Upper lobe of left lung (tissue), 6 donors: ENCODE results near the gene SLCO1A2. TPM values are rescaled to one million over a fixed set of nuclear protein-coding genes. Genes with fewer than 3 reads are reported as not detected.

Experiments
- ATAC-seq, 2 donors: fragments of 200-7000 bp; cut with Tn5 transposase; one replicate each; pipeline ENCODE4 v1.9.1; 2022; ENCODE audit warnings: mild to moderate bottlenecking in 2 of 2, moderate library complexity in 2 of 2; ENCODE audit not compliant: low FRiP score in 2 of 2
- DNase-seq, 2 donors: peaks; one replicate each; pipeline ENCODE4 v3.0.0-alpha.2; 2019 to 2020
- H3K27ac ChIP-seq, 4 donors: fragments of 200-600 bp; sonication (generic); one replicate each; pipeline ENCODE4 v1.5.1; 2016 to 2019
- H3K27me3 ChIP-seq, 4 donors: fragments of 200-600 bp; sonication (generic); one replicate each; pipeline ENCODE4 v1.5.1; 2017 to 2019
- H3K36me3 ChIP-seq, 4 donors: fragments of 200-600 bp; sonication (generic); one replicate each; pipeline ENCODE4 v1.5.1; 2016 to 2019
- H3K4me1 ChIP-seq, 4 donors: fragments of 200-600 bp; sonication (generic); one replicate each; pipeline ENCODE4 v1.5.1; 2018 to 2019
- H3K4me3 ChIP-seq, 4 donors: fragments of 200-600 bp; sonication (generic); one replicate each; pipeline ENCODE4 v1.5.1; 2017 to 2019; ENCODE audit warnings: mild to moderate bottlenecking in 2 of 4, moderate library complexity in 1 of 4
- H3K9me3 ChIP-seq, 4 donors: fragments of 200-600 bp; sonication (generic); one replicate each; pipeline ENCODE4 v1.5.1; 2018 to 2019
- EP300 ChIP-seq, 4 donors: sonication (generic); formaldehyde crosslinking; IDR thresholded peaks; one replicate each; pipeline ENCODE4 v1.5.1; 2017; ENCODE audit warnings: antibody characterized with exemption in 4 of 4, control low read depth in 2 of 4
- POLR2A ChIP-seq, 4 donors: fragments of 450-650 bp; IDR thresholded peaks; one replicate each; pipeline ENCODE4 v1.5.1; 2016 to 2017; ENCODE audit warnings: antibody characterized with exemption in 4 of 4, mild to moderate bottlenecking in 2 of 4
- POLR2AphosphoS5 ChIP-seq, 2 donors: sonication (generic); formaldehyde crosslinking; IDR thresholded peaks; one replicate each; pipeline ENCODE4 v1.5.1; 2017; ENCODE audit warnings: antibody characterized with exemption in 2 of 2
- WGBS, 2 donors: methylation state at CpG; one replicate each; pipeline ENCODE4 v1.1.5; 2017 to 2018; 5-methylcytosine and 5-hydroxymethylcytosine counted together
- total RNA-seq, 6 donors: library from RNA; depleted of rRNA in 4 of 6; stranded (reverse); fragments of >200 nt in 4 of 6; gene quantifications; one replicate each; pipeline versions ENCODE4 v1.1.0 to v1.2.1, GENCODE V29; 2016 to 2021
- TF ChIP-seq, protein P1 (sequence below), 6 experiments: fragments of 450-650 bp in 4 of 6; fragments of 200-600 bp in 2 of 6; sonication (generic) in 2 of 6; IDR thresholded peaks; one replicate each; pipeline ENCODE4 v1.5.1; 2016 to 2019; ENCODE audit warnings: antibody characterized with exemption in 6 of 6
- donor health status: DM: no; HTN: no; CAD: no; lungs with moderate emphysema.
- donor health status: DM: no; HTN: yes; CAD: no; lungs with severe emphysema.

SLCO1A2 gene
- total RNA-seq, 6 donors from 2014 or later, result 0.22 to 11.7 (median 3.1) TPM

- TF ChIP-seq, protein P1, sequence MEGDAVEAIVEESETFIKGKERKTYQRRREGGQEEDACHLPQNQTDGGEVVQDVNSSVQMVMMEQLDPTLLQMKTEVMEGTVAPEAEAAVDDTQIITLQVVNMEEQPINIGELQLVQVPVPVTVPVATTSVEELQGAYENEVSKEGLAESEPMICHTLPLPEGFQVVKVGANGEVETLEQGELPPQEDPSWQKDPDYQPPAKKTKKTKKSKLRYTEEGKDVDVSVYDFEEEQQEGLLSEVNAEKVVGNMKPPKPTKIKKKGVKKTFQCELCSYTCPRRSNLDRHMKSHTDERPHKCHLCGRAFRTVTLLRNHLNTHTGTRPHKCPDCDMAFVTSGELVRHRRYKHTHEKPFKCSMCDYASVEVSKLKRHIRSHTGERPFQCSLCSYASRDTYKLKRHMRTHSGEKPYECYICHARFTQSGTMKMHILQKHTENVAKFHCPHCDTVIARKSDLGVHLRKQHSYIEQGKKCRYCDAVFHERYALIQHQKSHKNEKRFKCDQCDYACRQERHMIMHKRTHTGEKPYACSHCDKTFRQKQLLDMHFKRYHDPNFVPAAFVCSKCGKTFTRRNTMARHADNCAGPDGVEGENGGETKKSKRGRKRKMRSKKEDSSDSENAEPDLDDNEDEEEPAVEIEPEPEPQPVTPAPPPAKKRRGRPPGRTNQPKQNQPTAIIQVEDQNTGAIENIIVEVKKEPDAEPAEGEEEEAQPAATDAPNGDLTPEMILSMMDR (IDR thresholded peaks at IDR 0.05), result no peak
- no peak for TF ChIP-seq EP300 (IDR thresholded peaks at IDR 0.05)
- TF ChIP-seq POLR2AphosphoS5 (IDR thresholded peaks at IDR 0.05), result no peak
- no peak for TF ChIP-seq POLR2A (IDR thresholded peaks at IDR 0.05)
Observed at GRCh38 chr12:21223930-21224329, 110.8 kb downstream of the SLCO1A2 start.

DNA sequence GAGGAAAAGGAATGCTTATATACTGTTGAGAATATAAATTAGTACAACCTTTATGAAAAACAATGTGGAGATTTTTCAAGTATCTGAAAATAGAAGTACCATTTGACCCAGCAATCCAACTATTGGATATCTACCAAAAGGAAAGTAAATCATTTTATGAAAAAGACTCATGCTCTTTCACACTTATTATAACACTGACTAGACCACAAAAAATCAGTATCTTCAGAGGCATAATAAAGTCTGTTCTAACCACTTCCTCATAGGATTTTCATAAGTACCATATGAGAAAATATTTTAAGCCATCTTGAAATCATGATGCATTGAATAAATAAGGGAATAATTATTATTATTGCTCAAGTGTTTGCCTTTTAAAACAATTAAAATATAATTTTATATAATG lies 112.9 kb downstream of the SLCO1A2 start:
- DNase-seq, result no peak

More at GRCh38 chr12:21223930-21224329, 110.8 kb downstream of the SLCO1A2 start:
- Histone ChIP-seq H3K4me1 (no peaks in the 10 kb centered on the region), H3K4me3 (no peak overlapping the region), H3K27me3 (no peaks in the 10 kb centered on the region), H3K27ac (no peak overlapping the region), H3K36me3 (no peaks in the 10 kb centered on the region), H3K9me3 (no peaks in the 10 kb centered on the region)
- ATAC-seq, result no peak
- no peak for DNase-seq

DNA sequence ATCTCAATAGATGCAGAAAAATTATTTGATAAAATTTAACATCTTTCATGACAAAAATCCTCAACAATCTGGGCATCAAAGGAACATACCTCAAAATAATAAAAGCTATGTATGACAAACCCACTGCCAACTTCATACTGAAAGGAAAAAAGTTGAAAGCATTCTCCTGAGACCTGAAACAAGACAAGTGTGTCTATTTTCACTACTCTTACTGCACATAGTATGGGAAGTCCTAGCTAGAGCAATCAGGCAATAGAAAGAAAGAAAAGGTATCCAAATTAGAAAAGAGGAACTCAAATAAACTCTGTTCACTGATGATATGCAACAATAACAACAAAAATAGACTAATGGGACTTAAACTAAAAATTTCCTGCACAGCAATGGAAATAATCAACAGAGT lies 113.6 kb downstream of the SLCO1A2 start:
- ATAC-seq, result no peak
- H3K9me3 ChIP-seq, result no peaks in the 10 kb centered on the region
- no peaks in the 10 kb centered on the region for H3K27me3 ChIP-seq
- TF ChIP-seq, protein P1 (IDR thresholded peaks at IDR 0.05), result no peak
- TF ChIP-seq EP300 (IDR thresholded peaks at IDR 0.05) (no peak), POLR2AphosphoS5 (IDR thresholded peaks at IDR 0.05) (no peak), POLR2A (IDR thresholded peaks at IDR 0.05) (no peak)
- H3K4me3 ChIP-seq, result no peak overlapping the region
- no peak overlapping the region for H3K27ac ChIP-seq
- no peaks in the 10 kb centered on the region for H3K4me1 ChIP-seq
- no peaks in the 10 kb centered on the region for H3K36me3 ChIP-seq
- DNase-seq, result no peak

More for the DNA sequence above, 112.9 kb downstream of the SLCO1A2 start:
- H3K9me3 ChIP-seq, result no peaks in the 10 kb centered on the region
- H3K4me1 ChIP-seq, result no peaks in the 10 kb centered on the region
- no peak for ATAC-seq
- H3K27me3 ChIP-seq, result no peaks in the 10 kb centered on the region
- TF ChIP-seq, protein P1 (IDR thresholded peaks at IDR 0.05), result no peak
- TF ChIP-seq EP300 (IDR thresholded peaks at IDR 0.05), result no peak
- no peak for TF ChIP-seq POLR2A (IDR thresholded peaks at IDR 0.05)
- TF ChIP-seq POLR2AphosphoS5 (IDR thresholded peaks at IDR 0.05), result no peak
- no peak overlapping the region for H3K27ac ChIP-seq
- H3K36me3 ChIP-seq, result no peaks in the 10 kb centered on the region
- no peak overlapping the region for H3K4me3 ChIP-seq

- TF ChIP-seq EP300 (IDR thresholded peaks at IDR 0.05) (no peak), POLR2A (IDR thresholded peaks at IDR 0.05) (no peak), POLR2AphosphoS5 (IDR thresholded peaks at IDR 0.05) (no peak)
- TF ChIP-seq, protein P1 (IDR thresholded peaks at IDR 0.05), result no peak
- H3K4me3 ChIP-seq, result no peak overlapping the region
- H3K9me3 ChIP-seq, result no peaks in the 10 kb centered on the region
- no peaks in the 10 kb centered on the region for H3K27me3 ChIP-seq
- WGBS, 2 donors, result 78 to 79% methylated on average over 3 of the region's 3 CpGs
- no peak overlapping the region for H3K27ac ChIP-seq
- no peak for ATAC-seq
- no peak for DNase-seq
- H3K4me1 ChIP-seq, result no peaks in the 10 kb centered on the region
- H3K36me3 ChIP-seq, result no peaks in the 10 kb centered on the region
Observed at GRCh38 chr12:21220266-21220665, 114.5 kb downstream of the SLCO1A2 start.

DNA sequence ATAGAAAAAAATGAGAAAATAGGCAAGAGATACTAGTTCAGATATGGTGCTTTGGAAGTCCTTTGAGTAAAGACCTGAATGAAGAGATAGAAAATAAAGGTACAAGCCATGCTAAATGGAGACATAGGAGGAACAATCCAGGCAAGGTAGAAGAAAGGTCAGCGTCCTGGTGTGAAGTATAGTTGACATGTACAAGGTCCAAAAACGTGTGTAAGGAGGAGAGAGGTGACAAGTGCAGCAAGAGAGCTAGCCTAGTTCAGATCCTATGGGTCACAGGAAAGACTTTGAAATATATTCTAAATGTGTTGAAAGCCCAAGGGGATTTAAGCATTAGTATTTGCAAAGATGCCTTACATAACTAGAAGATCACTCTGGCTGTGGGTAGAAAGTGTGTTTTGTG lies 115.5 kb downstream of the SLCO1A2 start:
- TF ChIP-seq POLR2A (IDR thresholded peaks at IDR 0.05), result no peak
- 49 to 59% methylated on average over 2 of the region's 2 CpGs for WGBS, 2 donors
- no peaks in the 10 kb centered on the region for H3K9me3 ChIP-seq
- no peak overlapping the region for H3K27ac ChIP-seq
- no peaks in the 10 kb centered on the region for H3K36me3 ChIP-seq
- no peak for DNase-seq
- ATAC-seq, result no peak
- no peaks in the 10 kb centered on the region for H3K27me3 ChIP-seq
- no peaks in the 10 kb centered on the region for H3K4me1 ChIP-seq
- no peak overlapping the region for H3K4me3 ChIP-seq

Other genes with a start within 250 kb of the SLCO1A2 start
- gene SLCO1B1, start 203.7 kb downstream of the SLCO1A2 start, total RNA-seq, result not detected
- not detected for gene IAPP, start 38.0 kb upstream of the SLCO1A2 start, total RNA-seq
- gene PYROXD1, start 102.7 kb upstream of the SLCO1A2 start, total RNA-seq, result 10 to 100 TPM in 5 of 6 donors, 1 to 10 TPM in 1; 8.4 to 23.8 (median 19.5) TPM
- 10 to 100 TPM; 15.7 to 34.2 (median 28.0) TPM for gene RECQL, start 166.7 kb upstream of the SLCO1A2 start, total RNA-seq
- 10 to 100 TPM in 5 of 6 donors, 1 to 10 TPM in 1; 4.2 to 36.7 (median 25.4) TPM for gene GOLT1B, start 166.9 kb upstream of the SLCO1A2 start, total RNA-seq
- 1 to 10 TPM in 2 of 6 donors, under 1 TPM in 2, not detected in 2; 0.40 to 1.2 (median 0.88) TPM for gene SPX, start 191.4 kb upstream of the SLCO1A2 start, total RNA-seq